OCI-LY1 (cell line): ENCODE results near the gene RAD23A.

Source experiments
- H2AFZ ChIP-seq: fragments of 200-600 bp; sonication (generic), shearing (Covaris generic); 2 replicates; pipeline ENCODE4 v1.6.0; 2014; ENCODE audit warnings: antibody characterized with exemption, mild to moderate bottlenecking, low read length
- H3F3A ChIP-seq: fragments of 200-600 bp; sonication (generic), shearing (Covaris generic); 2 replicates; pipeline ENCODE4 v1.6.0; 2014; ENCODE audit warnings: mild to moderate bottlenecking, antibody characterized with exemption, low read length, moderate library complexity; ENCODE audit not compliant: insufficient read depth
- H3K27ac ChIP-seq: fragments of 200-600 bp; sonication (generic); 2 replicates; pipeline ENCODE4 v1.5.1; 2014; ENCODE audit warnings: low read length, mixed run types, mild to moderate bottlenecking, low read depth; ENCODE audit not compliant: poor library complexity, severe bottlenecking
- H3K27me3 ChIP-seq: fragments of 200-600 bp; sonication (generic); 2 replicates; pipeline ENCODE4 v1.6.0; 2014; ENCODE audit warnings: antibody characterized with exemption, mild to moderate bottlenecking, low read length, moderate library complexity; ENCODE audit not compliant: insufficient read depth
- H3K36me3 ChIP-seq: fragments of 200-600 bp; sonication (generic); 2 replicates; pipeline ENCODE4 v1.6.1; 2014; ENCODE audit warnings: mild to moderate bottlenecking, antibody characterized with exemption, low read length, moderate library complexity, mixed read lengths; ENCODE audit not compliant: insufficient read depth
- H3K4me1 ChIP-seq: fragments of 200-600 bp; sonication (generic); 2 replicates; pipeline ENCODE4 v1.5.1; 2014; ENCODE audit warnings: mild to moderate bottlenecking, low read length, moderate library complexity; ENCODE audit not compliant: insufficient read depth, severe bottlenecking
- H3K4me2 ChIP-seq: fragments of 200-600 bp; sonication (generic), shearing (Covaris generic); 2 replicates; pipeline ENCODE4 v1.6.1; 2014; ENCODE audit warnings: low read length
- H3K4me3 ChIP-seq: fragments of 200-600 bp; sonication (generic); 2 replicates; pipeline ENCODE4 v1.5.1; 2014; ENCODE audit warnings: low read length, low read depth, mild to moderate bottlenecking, mixed read lengths; ENCODE audit not compliant: poor library complexity, severe bottlenecking
- H3K79me2 ChIP-seq: fragments of 200-600 bp; shearing (Covaris generic); 2 replicates; pipeline ENCODE4 v1.6.1; 2016; ENCODE audit warnings: mixed run types, low read length, mixed read lengths; ENCODE audit not compliant: insufficient read depth
- H3K9ac ChIP-seq: fragments of 200-600 bp; sonication (generic), shearing (Covaris generic); 2 replicates; pipeline ENCODE4 v1.6.1; 2014; ENCODE audit warnings: mild to moderate bottlenecking, low read length, mixed read lengths
- H3K9me2 ChIP-seq: fragments of 200-600 bp; sonication (generic), shearing (Covaris generic); 2 replicates; pipeline ENCODE4 v1.6.1; 2014; ENCODE audit warnings: low read depth, mild to moderate bottlenecking, low read length, mixed read lengths
- H3K9me3 ChIP-seq: fragments of 200-600 bp; shearing (Covaris generic); 2 replicates; pipeline ENCODE4 v1.6.1; 2014; ENCODE audit warnings: low read length, mixed read lengths
- H4K20me1 ChIP-seq: fragments of 200-600 bp; sonication (generic), shearing (Covaris generic); 2 replicates; pipeline ENCODE4 v1.6.0; 2016; ENCODE audit warnings: mild to moderate bottlenecking, low read length; ENCODE audit not compliant: insufficient read depth
- CTCF ChIP-seq: fragments of 200-600 bp; sonication (generic), shearing (Covaris generic); IDR thresholded peaks from 2 replicates; pipeline ENCODE4 v1.5.1; 2017; ENCODE audit warnings: mild to moderate bottlenecking, antibody characterized with exemption, low read length, moderate library complexity, mixed read lengths
- EZH2 ChIP-seq: fragments of 200-600 bp; sonication (generic), shearing (Covaris generic); IDR thresholded peaks from 2 replicates; pipeline ENCODE4 v1.8.0; 2017; ENCODE audit warnings: borderline replicate concordance, mixed run types, mild to moderate bottlenecking, antibody characterized with exemption, low read length, moderate library complexity, mixed read lengths

RAD23A gene

GRCh38 chr19:12985049-12985776 is 39.6 kb downstream of the RAD23A start:
- Histone ChIP-seq H2AFZ (no peak overlapping the region), H3K4me3 (no peak overlapping the region), H3F3A (no peaks in the 10 kb centered on the region), H3K9ac (no peak overlapping the region), H3K4me2 (no peak overlapping the region), H3K4me1 (peaks cover 5% of the 10 kb centered on the region), H3K9me3 (no peaks in the 10 kb centered on the region), H3K79me2 (no peaks in the 10 kb centered on the region), H3K36me3 (no peaks in the 10 kb centered on the region), H3K9me2 (no peaks in the 10 kb centered on the region), H3K27ac (no peak overlapping the region), H4K20me1 (no peaks in the 10 kb centered on the region), H3K27me3 (no peaks in the 10 kb centered on the region)
- TF ChIP-seq CTCF: no peak
- TF ChIP-seq EZH2: no peak

- no peaks in the 10 kb centered on the region for H3K9me2 ChIP-seq
- TF ChIP-seq EZH2 (no peak), CTCF (no peak)
- H2AFZ ChIP-seq: no peak overlapping the region
- no peak overlapping the region for H3K4me2 ChIP-seq
- no peak overlapping the region for H3K27ac ChIP-seq
- no peaks in the 10 kb centered on the region for H3K9me3 ChIP-seq
- H3K4me3 ChIP-seq: no peak overlapping the region
- H3K79me2 ChIP-seq: no peaks in the 10 kb centered on the region
- no peaks in the 10 kb centered on the region for H3K36me3 ChIP-seq
- no peaks in the 10 kb centered on the region for H3K27me3 ChIP-seq
- no peak overlapping the region for H3K9ac ChIP-seq
- no peaks in the 10 kb centered on the region for H3F3A ChIP-seq
- peaks cover 5% of the 10 kb centered on the region for H3K4me1 ChIP-seq
- no peaks in the 10 kb centered on the region for H4K20me1 ChIP-seq
Observed at GRCh38 chr19:12986726-12987125, 41.1 kb downstream of the RAD23A start.

- no peak overlapping the region for H3K9ac ChIP-seq
- H3K27ac ChIP-seq: no peak overlapping the region
- no peaks in the 10 kb centered on the region for H3K79me2 ChIP-seq
- no peak for TF ChIP-seq CTCF
- no peak for TF ChIP-seq EZH2
- no peak overlapping the region for H2AFZ ChIP-seq
- no peaks in the 10 kb centered on the region for H3K27me3 ChIP-seq
- no peaks in the 10 kb centered on the region for H3K36me3 ChIP-seq
- no peaks in the 10 kb centered on the region for H3K9me3 ChIP-seq
- H3K9me2 ChIP-seq: no peaks in the 10 kb centered on the region
- H3K4me2 ChIP-seq: no peak overlapping the region
- H3K4me1 ChIP-seq: peaks cover 5% of the 10 kb centered on the region
- no peaks in the 10 kb centered on the region for H4K20me1 ChIP-seq
- H3K4me3 ChIP-seq: no peak overlapping the region
- no peaks in the 10 kb centered on the region for H3F3A ChIP-seq
Observed at GRCh38 chr19:12987190-12987589, 41.5 kb downstream of the RAD23A start.
